GM21423 (cell line): ENCODE data around the gene TRAFD1.
"Not testable (repeated sequence)": the region's sequence is repeated elsewhere in the genome, so short reads cannot be mapped to it uniquely, and the experiment has no call there.

Experiments
- ATAC-seq: cut with Tn5 transposase; IDR thresholded peaks from one replicate; pipeline ENCODE4 v1.9.1; 2021; ENCODE audit warnings: mild to moderate bottlenecking, moderate library complexity; ENCODE audit not compliant: unreplicated experiment

The TRAFD1 gene

DNA sequence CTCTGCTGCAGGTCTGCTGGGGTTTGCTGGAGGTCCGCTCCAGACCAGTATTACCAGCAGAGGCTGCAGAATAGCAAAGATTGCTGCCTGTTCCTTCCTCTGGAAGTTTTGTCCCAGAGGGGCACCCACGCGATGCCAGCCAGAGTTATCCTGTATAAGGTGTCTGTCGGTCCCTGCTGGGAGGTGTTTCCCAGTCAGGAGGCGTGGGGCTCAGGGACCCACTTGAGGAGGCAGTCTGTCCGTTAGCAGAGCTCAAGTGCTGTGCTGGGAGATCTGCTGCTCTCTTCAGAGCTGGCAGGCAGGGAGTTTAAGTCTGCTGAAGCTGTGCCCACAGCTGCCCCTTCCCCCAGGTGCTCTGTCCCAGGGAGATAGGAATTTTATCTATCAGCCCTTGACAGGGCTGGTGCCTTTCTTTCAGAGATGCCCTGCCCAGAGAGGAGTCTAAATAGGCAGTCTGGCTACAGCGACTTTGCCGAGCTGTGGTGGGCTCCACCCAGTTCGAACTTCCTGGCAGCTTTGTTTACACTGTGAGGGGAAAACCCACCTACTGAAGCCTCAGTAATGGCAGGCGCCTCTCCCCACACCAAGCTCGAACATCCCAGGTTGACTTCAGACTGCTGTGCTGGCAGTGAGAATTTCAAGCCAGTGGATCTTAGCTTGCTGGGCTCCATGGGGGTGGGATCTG is 33.2 kb downstream of the TRAFD1 start:
- ATAC-seq: not testable (repeated sequence)

DNA sequence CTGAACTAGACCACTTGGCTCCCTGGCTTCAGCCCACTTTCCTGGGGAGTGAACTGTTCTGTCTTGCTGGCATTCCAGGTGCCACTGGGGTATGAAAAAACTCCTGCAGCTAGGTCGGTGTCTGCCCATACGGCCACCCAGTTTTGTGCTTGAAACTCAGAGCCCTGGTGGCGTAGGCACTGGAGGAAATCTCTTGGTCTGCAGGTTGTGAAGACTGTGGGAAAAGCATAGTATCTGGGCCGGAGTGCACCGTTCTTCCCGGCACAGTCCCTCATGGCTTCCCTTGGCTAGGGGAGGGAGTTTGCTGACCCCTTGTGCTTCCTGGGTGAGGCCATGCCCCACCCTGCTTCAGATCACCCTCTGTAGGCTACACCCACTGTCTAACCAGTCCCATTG is 33.8 kb downstream of the TRAFD1 start:
- no peak for ATAC-seq

DNA sequence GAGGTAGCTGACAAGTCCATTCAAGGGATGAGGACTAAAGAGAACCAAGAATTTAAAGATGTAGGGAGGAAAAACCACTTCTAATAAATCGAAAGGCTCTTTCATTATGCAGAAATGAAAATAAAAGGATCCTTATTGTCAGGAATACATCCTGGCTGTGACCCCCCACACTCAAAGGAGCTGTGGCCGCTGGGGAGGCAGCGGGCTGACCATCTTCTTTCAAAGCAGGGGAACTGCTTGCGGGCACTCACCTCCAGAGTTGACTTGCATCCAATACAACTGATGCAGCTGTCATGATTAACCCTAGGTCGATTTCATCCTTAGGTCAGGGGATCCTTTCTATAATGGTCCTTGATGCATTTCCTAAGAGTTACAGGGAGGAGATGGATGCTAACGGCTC is 35.3 kb downstream of the TRAFD1 start:
- ATAC-seq: no peak

DNA sequence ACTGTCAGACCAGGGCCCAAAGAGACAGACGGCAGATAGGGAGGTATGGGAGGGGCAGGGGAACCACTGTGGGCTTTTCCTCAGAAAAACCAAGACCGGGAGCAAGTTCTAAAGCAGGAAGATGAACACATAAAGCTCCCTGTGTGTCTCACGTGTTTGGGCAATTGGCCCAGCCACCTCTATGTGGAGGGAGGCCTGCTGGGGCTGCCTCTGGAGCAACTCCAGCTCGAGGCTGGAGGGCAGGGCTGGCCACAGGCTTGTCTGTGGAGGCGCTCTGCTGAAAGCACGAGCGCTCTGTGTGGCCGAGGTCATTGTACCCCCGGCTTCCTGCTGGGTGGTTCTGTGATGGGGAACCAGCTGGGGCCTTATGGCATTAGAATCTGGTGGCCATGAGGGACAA is 36.4 kb downstream of the TRAFD1 start:
- no peak for ATAC-seq

DNA sequence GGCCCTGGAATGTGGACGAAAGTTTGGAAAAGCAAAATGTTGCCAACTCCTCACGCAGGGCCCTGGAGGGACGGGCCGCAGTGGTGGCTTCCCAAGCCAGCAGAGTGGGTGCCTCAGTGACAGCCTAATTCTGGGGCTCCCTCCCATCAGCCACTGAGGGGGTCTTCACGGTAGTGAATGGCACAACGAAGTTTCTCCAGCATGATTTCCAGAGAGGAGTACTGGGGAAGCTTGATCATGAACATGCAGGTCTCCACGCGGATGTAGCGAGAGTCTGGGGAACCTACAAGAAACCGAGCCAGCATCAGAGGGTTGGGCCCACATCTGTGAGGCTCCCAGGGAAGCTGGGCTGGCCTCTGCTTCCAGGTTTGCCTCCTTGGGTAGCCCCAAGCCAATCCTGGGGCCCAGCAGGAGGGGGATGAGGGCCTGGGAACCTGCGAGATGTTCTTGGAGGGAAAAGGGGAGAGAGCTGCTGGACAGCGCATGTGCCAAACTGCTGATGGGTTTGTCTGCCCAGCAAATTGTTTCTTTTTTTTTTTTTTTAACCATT is 37.0 kb downstream of the TRAFD1 start:
- ATAC-seq: no peak

DNA sequence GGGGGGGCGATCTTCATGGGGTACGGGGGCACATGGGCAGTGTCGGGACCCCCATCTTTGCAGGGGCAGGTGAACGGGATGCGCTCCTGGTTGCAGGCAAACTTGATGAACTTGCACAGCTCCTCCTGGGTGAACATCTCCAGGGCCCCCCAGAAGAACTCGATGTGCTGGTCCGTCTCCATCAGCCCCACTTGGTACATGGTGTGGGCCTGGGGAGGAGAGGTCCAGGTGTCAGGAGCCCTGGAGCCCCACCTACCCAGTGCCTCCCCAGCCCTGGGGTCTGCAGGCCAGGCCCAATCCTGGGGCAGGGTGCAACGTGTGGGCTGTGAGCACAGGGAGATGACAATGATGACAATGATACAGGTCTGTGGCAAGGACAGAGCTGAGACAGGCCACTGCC is 37.7 kb downstream of the TRAFD1 start:
- ATAC-seq: no peak

DNA sequence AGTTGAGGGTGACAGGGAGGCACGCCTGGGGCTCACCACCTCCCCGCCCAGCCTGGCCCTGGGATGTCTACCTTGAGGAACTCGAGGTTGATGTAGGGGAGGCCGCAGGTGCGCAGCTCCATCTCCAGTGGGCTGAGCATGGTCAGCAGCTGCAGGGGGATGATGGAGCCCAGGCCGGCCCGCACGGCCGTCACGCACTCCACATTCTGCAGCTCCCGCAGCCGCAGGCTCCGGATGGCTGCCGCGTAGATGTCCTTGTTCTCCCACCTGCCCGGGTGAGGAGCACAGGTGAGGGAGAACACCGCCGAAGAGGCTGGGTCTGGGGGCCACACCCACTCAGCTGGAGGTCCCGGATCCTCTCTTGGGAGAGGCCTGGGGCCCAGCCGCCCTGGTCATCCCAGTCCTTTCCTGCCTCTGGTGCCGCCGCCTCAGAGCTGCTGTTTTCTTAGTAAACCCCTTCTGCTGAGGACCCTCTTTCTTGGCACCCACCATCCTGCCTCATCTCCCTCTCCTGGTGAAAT is 38.2 kb downstream of the TRAFD1 start:
- no peak for ATAC-seq

DNA sequence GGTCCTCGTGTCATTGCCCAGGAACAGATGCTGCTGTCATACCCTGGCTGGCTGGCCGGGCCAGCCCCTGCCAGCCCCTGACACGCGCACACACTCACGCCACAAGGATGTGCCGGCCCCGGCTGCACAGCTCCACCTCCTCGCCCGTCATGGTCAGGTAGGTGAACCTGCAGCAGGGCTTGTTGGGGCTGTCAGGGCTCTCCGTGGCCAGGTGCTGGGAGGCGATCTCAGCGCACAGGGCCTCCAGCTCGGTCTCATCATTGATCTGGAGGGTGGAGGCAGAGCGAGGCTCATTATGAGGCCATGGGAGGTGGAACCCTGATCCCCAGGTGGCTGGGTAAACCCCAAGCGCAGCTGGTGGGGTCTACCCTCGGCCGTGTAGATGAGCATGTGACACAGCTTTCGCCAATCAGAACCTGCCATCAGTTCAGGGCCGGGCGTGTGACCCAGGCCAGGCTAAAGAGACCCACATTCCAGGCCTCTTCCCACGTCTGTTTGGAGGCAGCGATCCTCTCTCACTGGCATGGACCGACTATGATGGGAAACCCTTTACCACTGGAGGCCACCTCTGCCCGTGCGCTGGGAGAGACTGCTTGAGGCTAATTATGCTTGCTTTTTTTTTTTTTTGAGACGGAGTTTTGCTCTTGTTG is 38.8 kb downstream of the TRAFD1 start:
- no peak for ATAC-seq

DNA sequence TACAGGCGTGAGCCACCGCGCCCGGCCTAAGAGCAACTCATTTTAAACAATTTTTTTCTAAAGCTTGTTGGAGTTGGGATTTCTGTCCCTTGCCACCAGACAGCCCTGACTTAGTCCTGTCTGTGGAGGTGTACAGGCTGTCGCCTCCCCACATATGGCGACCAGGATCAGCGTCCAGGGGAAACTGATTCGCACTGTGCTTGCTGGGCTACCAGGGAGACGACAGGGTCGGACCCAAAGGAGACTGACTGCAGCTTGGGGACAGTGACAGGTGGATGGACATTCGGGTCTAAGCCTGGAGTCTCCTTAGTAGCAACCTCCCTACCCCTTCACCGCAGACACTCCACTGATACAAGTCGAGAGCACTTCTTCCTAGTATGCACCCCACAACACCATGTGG is 40.3 kb downstream of the TRAFD1 start:
- no peak for ATAC-seq

DNA sequence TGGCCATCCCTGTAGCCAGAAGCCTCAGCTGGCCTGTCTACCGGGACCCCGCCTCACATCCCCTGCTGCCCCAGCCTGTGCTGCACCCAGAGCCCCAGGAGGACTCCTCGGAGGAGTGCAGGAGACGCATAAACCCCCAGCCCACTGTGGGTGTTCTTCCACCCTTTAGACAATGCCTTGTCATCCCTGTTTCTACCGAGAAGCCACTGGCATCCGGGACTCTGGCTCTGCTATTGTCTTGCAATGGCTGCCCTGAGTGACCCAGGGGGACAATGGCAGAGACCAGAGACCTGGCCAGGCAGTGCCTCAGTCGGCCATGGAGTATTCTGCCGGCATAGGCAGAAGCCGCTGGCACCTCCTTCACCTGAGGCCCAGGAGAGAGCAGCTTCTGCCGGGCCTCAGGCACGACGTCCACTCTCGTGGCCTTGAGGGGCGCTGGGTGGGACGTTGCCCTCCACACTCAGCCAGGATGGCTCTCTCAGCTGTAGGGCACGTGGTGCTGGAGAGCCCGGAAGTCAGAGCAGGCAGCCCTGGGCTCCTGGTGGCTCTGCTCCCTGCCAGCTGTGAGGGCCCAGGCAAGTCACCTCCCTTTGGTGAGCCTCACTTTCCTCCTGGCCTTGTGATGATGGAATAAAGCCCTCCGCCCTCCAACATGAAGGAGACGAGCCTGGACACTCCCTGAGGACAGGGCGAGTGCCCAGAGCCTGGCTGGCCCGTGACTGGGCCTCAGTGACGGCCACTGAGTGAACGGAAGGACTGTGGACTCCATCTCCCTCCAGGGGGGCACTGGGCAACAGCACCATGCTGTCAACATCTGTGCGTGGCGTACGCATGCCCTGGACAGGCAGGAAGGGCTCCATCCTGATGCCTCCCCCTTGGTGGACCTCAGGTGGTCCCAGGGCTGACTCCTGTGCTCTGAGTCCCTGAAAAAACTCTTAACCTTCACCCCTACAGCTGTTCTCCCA is 41.0 kb downstream of the TRAFD1 start:
- no peak for ATAC-seq

DNA sequence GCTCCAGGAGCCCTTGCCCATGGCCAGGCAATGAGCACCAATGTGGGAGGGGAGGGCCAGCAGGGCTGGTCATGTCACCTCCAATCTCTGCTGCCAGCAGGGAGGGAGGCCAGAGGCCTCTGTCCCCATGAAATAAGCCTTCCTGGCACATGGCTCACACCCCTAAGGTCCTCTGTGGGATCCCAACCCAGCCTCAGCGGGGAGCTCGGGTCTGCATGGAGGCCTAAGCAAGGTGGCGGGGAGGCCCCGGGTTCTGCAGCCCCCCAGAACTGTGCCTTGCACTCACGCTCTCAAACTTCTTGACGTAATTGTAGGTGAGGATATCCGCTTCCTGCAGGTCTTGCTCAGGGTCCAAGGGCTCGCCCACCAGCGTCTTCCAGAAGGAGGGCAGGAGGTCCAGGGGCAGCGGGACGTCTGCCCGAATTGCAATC is 41.7 kb downstream of the TRAFD1 start:
- no peak for ATAC-seq

DNA sequence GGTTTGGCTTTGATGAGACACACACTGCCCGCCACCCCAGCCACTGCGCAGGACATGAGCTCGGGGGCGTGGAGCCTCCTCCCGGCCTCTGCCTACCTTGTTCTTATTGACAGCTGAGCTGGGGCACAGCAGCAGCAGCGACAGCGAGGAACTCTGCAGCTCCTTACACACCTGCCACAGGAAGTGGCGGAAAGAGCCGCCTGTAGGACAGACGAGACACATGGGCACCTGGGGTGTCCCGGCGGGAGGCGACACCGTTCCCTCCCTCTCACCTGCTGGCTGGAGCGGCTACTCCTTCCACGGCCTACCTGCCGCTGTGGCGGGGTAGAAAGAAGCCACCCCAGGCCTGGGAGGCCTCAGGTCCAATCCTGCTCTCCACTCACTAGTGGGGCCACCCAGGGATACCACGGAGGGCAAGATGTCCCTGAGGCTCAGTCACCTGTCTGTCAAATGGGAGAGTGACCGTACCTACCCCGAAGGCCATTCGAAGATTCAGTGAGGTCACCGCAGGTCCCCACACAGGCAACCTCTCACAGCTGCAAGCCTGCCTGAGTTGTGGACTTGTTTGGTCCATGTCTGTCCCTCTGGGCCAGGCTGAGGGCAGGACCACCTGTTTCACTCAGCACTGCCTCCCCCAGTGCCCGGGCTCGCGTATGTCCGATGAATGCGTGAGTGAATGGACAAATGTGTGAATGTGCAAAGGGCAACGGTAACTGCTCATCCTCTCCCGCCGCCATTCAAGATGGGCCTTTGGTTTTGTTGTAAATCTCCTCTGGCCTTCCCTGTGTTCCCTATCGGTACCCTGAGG is 42.6 kb downstream of the TRAFD1 start:
- ATAC-seq: no peak

DNA sequence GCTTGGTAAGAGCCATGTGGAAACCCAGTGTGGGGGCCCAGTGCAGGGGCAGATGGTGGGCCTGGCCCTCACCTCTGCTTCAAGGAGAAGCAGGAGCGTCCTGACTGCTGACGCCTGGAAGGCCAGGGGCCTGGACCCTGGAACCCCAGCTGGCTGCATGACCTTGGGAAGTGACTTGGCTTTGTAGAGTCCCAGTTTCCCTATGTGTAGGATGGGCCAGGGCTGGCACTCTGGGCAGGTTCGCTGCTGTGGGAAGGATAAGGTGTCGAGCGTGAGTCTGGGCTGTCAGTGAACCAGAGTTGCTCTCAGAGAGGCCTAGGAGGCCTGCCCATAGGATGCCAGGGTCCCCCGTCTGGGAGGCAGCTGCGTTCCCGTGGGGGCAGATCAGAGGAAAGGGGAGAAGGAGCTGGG is 43.2 kb downstream of the TRAFD1 start:
- ATAC-seq: no peak

DNA sequence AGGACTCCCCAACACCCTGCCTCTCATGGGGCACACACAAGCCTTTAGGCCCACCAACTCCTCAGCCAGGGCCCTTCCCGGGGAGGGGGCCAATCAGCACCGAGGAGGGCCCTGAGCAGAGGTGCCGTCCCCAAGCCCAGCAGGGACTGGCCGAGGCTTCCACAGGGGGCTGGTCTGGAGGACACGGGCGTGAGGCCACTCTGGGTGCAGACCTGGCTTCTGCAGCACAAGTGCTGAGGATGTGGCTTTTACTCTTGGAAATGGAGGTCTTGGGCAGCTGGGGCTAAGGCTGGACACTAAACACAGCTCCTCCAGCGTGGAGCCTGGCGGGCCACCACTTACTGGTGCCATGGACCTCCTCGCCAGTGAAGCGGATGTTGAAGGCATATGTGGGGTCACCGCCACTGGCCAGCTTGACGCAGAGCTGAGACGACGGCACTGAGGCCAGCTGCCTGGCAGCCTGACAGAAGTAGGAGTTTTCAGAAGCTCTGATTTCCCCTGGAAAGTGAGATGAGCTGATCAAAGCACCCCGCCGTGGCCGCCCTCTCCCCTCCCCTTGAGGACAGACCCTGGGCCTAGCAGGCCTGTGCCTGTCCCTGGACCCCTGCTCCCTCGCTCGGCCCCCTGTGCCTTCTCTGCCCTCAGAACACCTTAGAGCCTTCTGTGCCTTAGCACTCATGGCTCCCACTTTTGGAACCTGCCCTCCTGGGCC is 44.0 kb downstream of the TRAFD1 start:
- ATAC-seq: no peak

DNA sequence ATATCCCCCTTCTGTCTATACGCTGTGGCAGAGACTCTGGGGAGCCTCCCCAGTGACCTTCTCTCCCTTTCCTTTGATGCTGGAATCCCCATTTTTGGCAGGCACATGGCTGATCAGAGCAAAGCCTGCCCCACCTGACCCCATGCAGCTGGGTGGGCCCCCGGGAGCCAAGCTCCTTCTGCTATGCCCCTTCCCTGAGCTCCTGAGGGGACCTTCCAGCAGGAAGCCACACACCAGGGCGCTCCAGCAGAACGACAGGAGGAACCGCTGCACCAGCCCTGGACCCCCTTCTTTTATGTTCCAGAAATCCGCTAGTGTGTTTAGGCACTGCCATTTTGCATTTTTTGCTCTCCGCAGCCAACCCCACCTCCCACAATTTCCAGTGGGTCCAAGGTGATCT is 44.6 kb downstream of the TRAFD1 start:
- ATAC-seq: no peak

DNA sequence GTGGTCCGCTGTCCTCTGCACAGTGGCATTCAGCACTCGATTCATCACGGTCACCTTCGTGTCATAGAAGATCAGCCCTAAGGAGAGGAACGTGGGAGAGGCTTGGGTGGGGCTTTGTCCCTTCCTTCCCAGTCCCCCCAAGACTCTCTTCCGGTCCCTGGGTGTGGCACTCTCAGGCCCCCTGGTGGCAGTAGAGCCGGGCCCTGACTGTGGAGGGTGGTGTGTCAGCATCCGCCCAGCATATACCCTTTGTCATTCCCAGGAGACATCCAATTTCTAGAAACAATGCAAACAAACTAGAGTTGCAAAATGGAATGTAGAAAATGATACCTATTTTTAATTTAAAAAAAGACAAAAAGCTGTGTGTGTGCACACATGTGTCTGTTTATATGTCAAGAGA is 45.0 kb downstream of the TRAFD1 start:
- ATAC-seq: no peak

DNA sequence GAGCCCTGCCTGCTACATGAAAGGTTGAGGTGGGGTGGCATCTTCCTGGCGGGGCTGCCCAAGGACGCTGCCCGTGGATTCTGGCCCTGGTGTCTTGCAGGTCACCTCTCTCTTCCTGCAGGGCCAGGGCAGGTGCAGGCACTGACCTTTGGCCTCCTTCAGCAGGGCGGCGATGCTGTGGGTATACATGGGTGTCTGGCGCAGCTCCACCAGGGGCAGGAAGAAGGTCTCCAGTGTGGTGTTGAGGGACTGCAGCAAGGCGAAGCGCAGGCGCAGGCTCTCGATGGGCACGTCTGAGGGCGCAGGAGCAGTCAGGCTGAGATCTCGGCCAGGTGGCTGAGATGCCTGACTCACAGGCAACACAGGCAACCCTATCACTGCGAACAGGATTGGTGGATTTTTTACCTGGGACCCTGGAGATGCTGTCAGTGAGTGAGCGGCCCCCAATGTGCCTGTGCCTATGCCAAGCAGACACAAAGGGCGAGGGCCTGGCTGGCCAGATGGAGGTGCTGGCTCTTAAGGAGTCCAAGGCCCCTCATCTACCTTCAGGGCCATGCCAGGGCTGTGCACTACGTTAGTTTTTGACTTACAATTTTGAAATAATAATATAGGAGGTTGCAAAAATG is 45.7 kb downstream of the TRAFD1 start:
- ATAC-seq: no peak

DNA sequence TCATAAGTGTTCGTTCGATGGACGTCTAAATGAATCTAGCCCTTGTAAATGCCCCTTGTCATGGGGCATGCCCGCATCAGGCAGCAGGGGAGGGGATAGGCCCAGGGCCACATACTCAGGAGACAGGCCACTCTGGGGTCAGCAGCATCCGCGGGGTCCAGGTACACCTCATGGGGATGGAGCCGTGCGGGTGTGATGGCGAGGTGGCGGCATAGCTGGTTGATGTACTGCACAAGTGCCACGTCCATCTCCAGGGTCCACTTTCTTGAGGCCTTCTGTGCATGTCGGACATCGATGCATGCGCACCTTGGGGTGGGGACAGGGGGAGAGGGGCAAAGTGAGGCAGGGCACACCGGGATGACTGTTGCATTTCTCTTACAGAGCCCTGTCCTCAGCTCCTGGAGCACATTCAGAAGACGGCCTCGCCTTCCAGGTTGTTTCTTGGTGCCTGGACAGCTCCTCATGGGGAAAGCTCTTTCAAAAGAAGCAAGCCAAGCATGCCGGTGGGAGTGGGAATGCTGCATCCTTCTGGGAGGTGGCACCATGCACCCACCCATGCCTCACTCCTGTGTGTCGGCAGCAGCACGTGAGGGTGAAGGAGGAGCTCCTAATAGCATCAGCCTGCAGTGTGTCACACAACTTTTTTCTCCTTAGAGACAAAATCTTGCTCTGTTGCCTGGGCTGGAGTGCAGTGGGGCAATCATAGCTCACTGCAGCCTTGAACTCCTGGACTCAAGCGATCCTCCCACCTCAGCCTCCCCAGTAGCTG is 47.4 kb downstream of the TRAFD1 start:
- no peak for ATAC-seq
